ENCODE measurements around the gene MLLT10. TPM values are rescaled to one million over a fixed set of nuclear protein-coding genes. Genes with fewer than 3 reads are reported as not detected.

The MLLT10 gene
- total RNA-seq, 4 donors from 2014 or later = 33.4 to 58.1 (median 43.6) TPM

DNA sequence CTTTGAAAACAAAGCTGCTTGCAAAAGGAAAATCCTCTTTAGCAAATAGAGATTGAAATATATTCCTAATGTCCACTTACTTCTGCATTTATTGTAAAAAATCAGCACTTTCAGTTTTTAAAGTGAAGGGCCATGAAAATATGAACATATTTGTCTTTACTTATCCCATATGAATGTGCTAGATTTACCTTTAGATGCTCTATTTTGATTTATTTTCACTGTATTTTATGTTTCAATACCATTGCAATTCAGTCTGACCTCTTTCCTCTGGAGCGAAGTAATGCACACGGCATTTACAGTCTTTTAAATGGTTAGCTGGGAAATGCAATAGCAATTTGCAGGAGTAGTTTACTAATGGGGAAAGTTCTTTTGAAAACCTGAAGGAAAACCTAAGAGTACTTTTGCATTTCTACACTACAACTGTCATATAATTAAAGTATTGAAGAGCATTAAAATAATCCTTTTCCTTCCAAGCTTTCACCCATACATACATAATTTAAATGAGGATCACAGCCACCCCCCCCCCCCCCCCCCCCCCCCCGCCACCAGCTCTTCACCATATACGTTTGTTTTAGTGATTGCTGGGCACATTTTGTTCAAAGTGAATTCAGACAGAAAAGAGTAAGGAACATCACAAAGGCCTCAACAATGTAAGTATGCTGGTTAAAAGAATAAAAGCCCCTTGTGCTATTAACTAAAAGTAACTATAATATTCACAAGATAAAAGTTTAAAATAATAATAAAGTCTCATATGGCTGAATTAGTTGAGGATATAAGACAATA, 12.1 kb upstream of the MLLT10 start:
- DNase-seq (ENCODE audit: low spot score) = no peak
- TF ChIP-seq CTCF (IDR thresholded peaks at IDR 0.05) = no peak

GRCh38 chr10:21522631-21523406, 11.2 kb upstream of the MLLT10 start:
- ATAC-seq (ENCODE audit: low FRiP score) = no peak
- no peak for TF ChIP-seq CTCF (IDR thresholded peaks at IDR 0.05)
- no peak for DNase-seq (ENCODE audit: low spot score)

More for the DNA sequence above, 12.1 kb upstream of the MLLT10 start:
- no peak for ATAC-seq (ENCODE audit: low FRiP score)

GRCh38 chr10:21523557-21524008, 10.4 kb upstream of the MLLT10 start:
- no peak for ATAC-seq (ENCODE audit: low FRiP score)
- DNase-seq (ENCODE audit: low spot score) = no peak
- no peak for TF ChIP-seq CTCF (IDR thresholded peaks at IDR 0.05)

GRCh38 chr10:21524131-21524525, 9.9 kb upstream of the MLLT10 start:
- ATAC-seq (ENCODE audit: low FRiP score) = no peak
- TF ChIP-seq CTCF (IDR thresholded peaks at IDR 0.05) = no peak
- no peak for DNase-seq (ENCODE audit: low spot score)

DNA sequence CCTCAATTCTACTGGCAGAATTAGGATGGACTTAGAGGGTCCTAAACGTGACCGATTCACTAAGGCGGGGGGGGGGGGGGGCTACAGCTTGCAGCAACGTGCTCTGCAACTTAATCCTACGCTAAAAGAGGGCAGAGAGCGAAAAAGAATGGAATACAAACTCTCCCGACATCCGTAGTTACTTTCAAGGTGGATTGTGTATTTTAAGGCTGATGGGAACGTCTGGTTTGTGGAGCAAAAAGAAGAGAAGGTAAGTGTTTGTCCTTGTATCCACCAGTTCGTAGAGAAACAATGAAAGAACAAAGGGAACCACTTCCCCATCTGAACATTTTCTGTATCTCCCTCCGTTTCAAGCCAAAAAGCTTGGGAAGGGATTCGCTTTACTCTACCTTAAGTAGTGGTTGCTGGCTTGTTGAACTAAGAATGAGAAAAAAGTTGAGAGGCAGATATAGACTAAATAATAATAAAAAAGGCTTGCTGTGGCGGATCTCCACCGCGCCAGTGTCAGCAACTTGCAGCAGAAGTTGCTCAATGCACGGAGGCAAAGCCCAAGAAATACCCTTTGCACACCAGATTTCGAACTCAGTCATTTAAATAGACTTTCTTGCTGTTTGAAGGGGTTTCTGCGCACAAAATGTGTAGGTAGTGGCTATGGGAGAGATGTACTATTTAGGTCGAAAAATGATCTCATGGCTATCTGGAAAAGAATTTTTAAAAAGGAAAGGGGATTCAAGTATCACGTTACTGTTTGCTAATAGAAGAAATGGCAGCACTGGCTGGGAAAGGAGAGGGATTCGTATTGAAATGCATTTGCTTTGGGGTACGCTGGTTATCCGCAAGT, 9.3 kb upstream of the MLLT10 start:
- DNase-seq (ENCODE audit: low spot score) (no peak), ATAC-seq (ENCODE audit: low FRiP score) (no peak)
- TF ChIP-seq CTCF (IDR thresholded peaks at IDR 0.05) = no peak

- TF ChIP-seq CTCF (IDR thresholded peaks at IDR 0.05) = no peak
- peak; percentile 88 for ATAC-seq (ENCODE audit: low FRiP score)
- DNase-seq (ENCODE audit: low spot score) = peak; percentile 56
These were observed 8.5 kb upstream of the MLLT10 start, which contains the start of gene SKIDA1 for GRCh38 chr10:21525367-21526187. SKIDA1 (minus strand) TSS chr10:21525682; CDS start chr10:21517822, 7,860 bp downstream.

All from omental fat pad (tissue), 4 donors.